NK-92 (cell line): Measurements from ENCODE around the gene AP1B1.
"Not testable (repeated sequence)": the region's sequence is repeated elsewhere in the genome, so short reads cannot be mapped to it uniquely, and the experiment has no call there.

Source experiments
- DNase-seq: peaks from one replicate; lab custom pipeline; 2025; ENCODE audit not compliant: unreplicated experiment; lab: John Stamatoyannopoulos, UW

The AP1B1 gene

GRCh38 chr22:29387921-29388758 is at the start of gene AP1B1:
Gene AP1B1 (minus strand): TSS chr22:29388570. CDS start chr22:29367243, 21,327 bp downstream.
- DNase-seq: peak; percentile 21

GRCh38 chr22:29435236-29436136 is 47.1 kb upstream of the AP1B1 start:
- DNase-seq: no peak

DNA sequence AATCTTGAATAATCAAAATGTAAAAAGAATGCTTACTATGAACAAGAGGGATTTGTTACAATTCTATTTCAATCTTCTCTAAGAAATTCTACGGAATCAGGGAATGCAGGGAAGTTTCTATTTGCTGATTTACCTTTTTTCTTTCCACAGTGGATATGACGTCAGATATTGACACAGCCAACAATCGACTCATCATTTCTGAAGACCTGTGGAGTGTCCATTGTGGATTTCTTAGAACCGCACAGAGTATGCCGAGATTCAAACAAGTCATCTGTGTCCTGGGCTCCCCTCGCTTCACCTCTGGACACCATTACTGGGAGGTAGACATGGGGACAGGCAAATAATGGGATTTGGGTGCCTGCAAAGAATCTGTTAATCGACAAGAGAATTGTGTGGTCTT is 45.9 kb upstream of the AP1B1 start:
- DNase-seq: no peak

- no peak for DNase-seq
These were observed 45.5 kb upstream of the AP1B1 start for GRCh38 chr22:29433856-29434255.

DNA sequence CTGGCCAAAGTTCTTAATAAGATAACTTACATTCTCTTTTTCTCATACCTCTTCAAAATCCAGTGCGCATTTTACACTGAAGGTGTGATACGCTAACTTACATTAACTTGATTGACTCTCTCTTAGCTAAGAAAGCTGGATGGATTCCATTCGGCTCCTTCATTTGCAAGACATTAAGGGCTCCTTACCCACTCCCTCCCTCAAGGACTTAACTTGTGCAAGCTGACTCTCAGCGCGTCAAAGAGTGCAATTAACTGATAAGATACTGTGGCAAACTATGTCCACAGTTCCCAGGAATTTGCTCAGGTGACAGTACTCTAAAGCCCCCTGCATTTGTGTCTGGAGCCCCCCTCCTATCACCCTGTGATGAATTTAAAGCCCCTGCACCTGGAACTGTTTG is 43.6 kb upstream of the AP1B1 start:
- DNase-seq: no peak

DNA sequence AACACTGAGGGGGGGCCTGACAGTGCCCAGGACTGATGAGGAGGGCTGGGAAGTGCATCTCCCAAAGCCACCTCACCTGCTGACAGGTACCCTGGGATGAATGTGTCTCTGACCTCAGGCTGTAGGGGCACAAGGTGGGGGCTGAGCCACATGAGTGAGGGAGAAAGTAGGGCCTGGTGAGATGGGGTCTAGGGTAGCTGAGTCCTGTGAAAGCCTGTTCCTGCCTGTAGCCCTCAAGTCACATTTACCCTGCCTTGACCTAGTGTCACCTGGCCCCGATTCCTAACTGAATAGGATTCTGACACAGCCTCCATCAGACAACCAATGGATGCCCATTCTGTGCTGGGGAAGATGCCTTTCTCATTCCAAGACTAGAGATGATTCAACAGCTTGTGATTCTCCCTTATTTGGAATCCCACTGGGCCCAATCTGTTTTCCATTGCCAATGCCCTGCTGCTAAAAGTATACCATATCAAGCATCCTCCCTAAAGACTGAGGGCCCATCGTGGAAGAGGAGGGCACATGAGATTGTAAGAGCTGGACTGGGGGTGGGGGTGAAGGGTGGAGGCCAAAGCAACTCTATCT is 38.9 kb upstream of the AP1B1 start:
- DNase-seq: no peak

GRCh38 chr22:29426476-29426875 is 38.1 kb upstream of the AP1B1 start:
- DNase-seq: no peak

DNA sequence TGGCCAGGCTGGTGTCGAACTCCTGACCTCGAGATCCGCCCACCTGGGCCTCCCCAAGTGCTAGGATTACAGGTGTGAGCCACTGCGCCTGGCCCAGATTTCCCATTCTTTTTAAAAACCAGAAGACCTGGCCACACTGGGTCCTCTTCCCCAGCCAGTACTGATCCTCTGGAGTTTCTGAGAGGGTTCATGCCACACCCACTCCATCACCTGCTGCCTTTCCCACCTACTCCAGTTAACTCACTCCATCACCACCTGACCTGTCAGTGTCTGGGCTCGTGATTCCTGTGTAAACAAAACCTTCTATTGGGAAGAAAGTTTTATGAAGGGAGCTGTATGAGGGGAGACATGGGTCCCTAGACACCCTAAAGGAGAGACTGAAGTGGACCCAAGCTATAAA is 30.3 kb upstream of the AP1B1 start:
- not testable (repeated sequence) for DNase-seq

GRCh38 chr22:29414951-29415591 is 26.7 kb upstream of the AP1B1 start:
- not testable (repeated sequence) for DNase-seq

DNA sequence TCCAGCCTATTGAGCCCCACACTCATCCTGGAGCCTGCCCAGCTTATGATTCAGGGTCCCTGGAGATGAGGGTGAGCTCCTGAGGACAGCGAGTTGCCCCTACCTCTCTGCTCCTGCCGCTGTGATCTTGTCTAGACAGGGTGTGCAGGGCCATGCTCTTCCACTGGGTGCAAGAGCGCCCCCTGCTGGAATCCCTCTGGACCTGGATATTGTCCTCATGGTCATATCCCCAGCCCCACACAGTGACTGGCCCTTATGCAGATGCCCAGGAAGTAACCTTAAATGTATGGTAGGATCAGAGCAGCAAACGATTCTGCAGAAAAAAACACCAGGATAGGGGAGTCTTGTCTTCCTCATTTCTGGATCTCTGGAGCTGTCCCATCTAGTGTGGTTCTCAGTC is 24.4 kb upstream of the AP1B1 start:
- DNase-seq: not testable (repeated sequence)

- not testable (repeated sequence) for DNase-seq
These were observed 23.3 kb upstream of the AP1B1 start for GRCh38 chr22:29411569-29412211.

DNA sequence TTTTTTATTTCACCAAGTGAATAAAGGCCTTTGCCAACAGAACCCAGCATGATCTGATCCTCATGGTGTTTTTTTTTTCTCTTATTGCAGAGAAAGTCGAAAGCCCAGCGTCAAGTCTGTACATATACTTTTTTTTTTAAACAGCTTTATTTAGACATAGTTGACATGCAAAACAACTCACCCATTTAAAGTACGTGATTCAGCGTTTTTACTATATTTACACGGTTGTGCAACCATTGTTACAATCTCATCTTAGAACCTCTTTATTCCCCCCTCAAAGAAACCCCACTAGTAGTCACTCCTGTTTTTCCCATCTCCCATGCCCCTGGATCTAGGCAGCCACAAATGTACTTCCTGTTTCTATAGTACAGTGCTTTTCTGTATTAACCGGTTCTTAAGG is 20.6 kb upstream of the AP1B1 start:
- DNase-seq: no peak

DNA sequence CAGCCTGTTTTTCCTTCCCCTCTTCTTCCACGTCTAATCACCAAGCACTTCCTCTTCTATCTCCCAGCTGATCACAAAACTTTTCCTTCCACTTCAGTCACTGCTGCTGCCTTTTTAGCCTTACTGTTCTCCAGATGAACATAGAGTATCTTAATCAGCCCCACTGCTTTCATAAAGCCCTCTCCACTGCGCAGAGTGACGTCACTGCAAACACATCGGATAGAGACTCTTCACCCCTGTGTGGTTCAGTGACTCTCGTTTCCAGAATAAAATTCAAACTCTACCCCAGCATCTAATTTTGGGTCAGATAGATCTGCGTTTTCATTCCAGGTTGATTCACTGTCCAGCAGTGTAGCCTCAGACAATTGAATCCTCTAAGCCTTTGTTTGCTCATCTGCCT is 13.2 kb upstream of the AP1B1 start:
- DNase-seq: not testable (repeated sequence)

GRCh38 chr22:29400576-29400975 is 12.2 kb upstream of the AP1B1 start:
- no peak for DNase-seq

DNA sequence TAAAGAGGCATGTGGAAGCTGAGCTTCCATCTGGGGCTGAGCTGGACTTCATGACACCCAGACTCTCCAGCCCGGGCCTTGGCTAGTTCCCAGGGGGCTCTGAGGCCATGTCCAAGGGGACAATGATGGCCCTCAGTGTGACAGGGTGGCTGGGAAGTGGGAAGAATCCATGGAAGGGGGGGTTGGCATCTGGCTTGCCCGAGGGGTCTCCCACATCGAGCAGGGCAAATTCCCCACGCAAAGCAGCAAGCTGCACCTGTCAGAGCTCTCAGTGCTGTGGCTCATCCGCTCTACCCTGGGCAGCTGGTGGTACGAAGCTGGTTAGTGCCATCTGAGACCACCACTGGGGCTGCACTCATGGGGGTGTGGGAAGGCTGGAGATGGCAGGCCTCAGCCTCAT is 9.4 kb upstream of the AP1B1 start:
- no peak for DNase-seq

- DNase-seq: no peak
These were observed 7.8 kb upstream of the AP1B1 start for GRCh38 chr22:29396126-29396525.

DNA sequence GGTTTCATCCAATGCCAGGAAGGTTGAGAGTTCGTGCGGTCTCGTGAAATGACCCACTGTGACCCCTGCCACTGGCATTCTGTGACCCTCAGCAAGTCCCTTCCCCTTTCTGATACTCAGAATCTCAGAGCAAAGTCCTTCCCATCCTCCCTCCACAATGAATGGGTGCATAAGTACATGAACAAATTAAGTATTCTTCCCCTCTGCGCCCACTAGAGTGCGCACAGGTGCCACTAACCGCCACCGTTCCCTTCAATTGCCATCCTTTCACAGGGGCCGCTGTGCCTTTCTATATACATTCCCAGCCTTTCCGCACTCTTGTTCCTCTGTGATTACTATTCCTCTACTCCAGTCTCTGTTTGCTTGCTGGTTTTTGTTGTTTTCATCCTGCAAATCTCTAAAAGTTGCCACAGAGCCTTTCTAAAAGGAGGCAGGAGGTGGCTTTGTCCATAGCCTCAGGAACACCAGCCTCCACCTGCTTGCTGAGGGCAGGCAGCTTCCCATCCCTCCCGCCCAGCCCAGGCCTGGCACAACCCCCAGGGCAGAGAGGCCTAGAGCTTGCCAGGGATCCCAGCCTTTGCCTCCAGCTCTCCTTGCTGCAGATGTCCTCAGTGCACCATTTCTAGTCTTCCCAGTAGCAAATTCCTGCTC is 6.7 kb upstream of the AP1B1 start:
- no peak for DNase-seq

- DNase-seq: no peak
These were observed 4.7 kb upstream of the AP1B1 start for GRCh38 chr22:29393019-29393608.

DNA sequence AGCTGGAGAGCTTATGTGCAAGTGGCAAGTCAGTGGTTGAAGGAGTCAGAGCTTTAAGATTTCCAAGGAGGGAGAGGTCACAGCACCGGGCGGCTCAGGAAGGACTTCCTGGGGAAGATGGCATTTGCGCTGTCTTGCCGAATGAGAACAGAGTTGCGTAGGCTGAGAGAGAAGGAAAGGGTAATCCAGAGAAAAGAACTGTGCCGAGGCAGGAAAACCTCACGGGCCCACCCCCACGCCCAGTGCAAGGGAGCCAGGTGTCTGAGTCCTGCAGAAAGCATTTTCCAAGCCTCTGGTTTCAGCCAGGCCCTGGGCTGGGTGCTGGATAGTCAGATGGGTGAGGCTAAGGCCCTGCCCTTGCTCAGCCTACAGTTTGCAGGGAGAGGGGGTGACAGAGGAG is 3.2 kb upstream of the AP1B1 start:
- no peak for DNase-seq

DNA sequence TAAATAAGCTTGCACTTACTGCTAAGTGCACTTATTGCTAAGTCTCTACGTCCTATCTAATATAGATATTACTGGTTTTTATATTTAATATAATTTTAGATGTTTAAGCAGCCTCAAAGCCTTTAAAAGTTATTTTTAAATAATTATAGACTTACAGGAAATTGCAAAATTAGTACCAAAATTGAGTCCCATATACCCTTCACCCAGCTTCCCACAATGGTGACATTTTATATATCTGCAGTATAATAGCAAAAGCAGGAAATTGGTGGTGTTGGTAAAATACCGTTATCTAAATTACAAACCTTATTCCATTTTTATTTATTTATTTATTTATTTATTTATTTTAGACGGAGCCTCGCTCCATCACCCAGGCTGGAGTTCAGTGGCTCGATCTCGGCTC is 1.9 kb upstream of the AP1B1 start:
- no peak for DNase-seq
